Keratinocyte (primary cell): ENCODE measurements around the gene SPATS2L. TPM values are rescaled to one million over a fixed set of nuclear protein-coding genes. Genes with fewer than 3 reads are reported as not detected.

Experiments used
- DNase-seq: peaks from one replicate; pipeline ENCODE4 v3.0.0-alpha.2; 2011; ENCODE audit warnings: low read depth, missing footprints, low spot score
- FAIRE-seq: peaks from 2 replicates; lab custom pipeline; 2011; peaks lifted over from hg19 to GRCh38; lab: Jason Lieb, UNC
- H2AFZ ChIP-seq: 2 replicates; pipeline ENCODE4 v1.6.0; 2012; ENCODE audit warnings: low read length, control low read depth, inconsistent platforms; ENCODE audit not compliant: control insufficient read depth
- H3K27ac ChIP-seq: 2 replicates; pipeline ENCODE4 v1.5.1; 2011; ENCODE audit warnings: low read length; ENCODE audit not compliant: control insufficient read depth, insufficient read depth
- H3K27me3 ChIP-seq: 3 replicates; pipeline ENCODE4 v1.6.0; 2011; ENCODE audit warnings: low read length; ENCODE audit not compliant: control insufficient read depth, insufficient read depth; ENCODE audit errors: extremely low read depth
- H3K36me3 ChIP-seq, 2 experiments: 2 replicates in 1 of 2; 3 replicates in 1 of 2; pipeline ENCODE4 v1.5.1; 2011; ENCODE audit warnings: low read length in 2 of 2, mild to moderate bottlenecking in 1 of 2; ENCODE audit not compliant: control insufficient read depth in 2 of 2, insufficient read depth in 2 of 2; ENCODE audit errors: extremely low read depth in 1 of 2
- H3K4me1 ChIP-seq: 3 replicates; pipeline ENCODE4 v1.5.1; 2011; ENCODE audit warnings: low read length; ENCODE audit not compliant: control insufficient read depth, insufficient read depth; ENCODE audit errors: extremely low read depth
- H3K4me2 ChIP-seq: 3 replicates; pipeline ENCODE4 v1.6.0; 2011; ENCODE audit warnings: low read depth, low read length; ENCODE audit not compliant: control insufficient read depth, insufficient read depth; ENCODE audit errors: extremely low read depth
- H3K4me3 ChIP-seq, 3 experiments: fragments of 200-600 bp in 1 of 3; sonication (generic) in 1 of 3; 2 replicates in 2 of 3; 3 replicates in 1 of 3; pipeline ENCODE4 v1.5.1; 2011 to 2016; ENCODE audit warnings: low read length in 3 of 3, mild to moderate bottlenecking in 3 of 3, control low read depth in 2 of 3, inconsistent platforms in 1 of 3, low read depth in 1 of 3, mixed read lengths in 1 of 3, mixed run types in 1 of 3, moderate library complexity in 1 of 3; ENCODE audit not compliant: control insufficient read depth in 2 of 3, insufficient read depth in 2 of 3; ENCODE audit errors: extremely low read depth in 1 of 3
- H3K79me2 ChIP-seq: 2 replicates; pipeline ENCODE4 v1.6.0; 2012; ENCODE audit warnings: low read length; ENCODE audit not compliant: control insufficient read depth, insufficient read depth
- H3K9ac ChIP-seq: 3 replicates; pipeline ENCODE4 v1.6.0; 2011; ENCODE audit warnings: low read length; ENCODE audit not compliant: control insufficient read depth, insufficient read depth; ENCODE audit errors: extremely low read depth
- H3K9me1 ChIP-seq: 3 replicates; pipeline ENCODE4 v1.6.0; 2011; ENCODE audit warnings: low read length; ENCODE audit not compliant: control insufficient read depth, insufficient read depth; ENCODE audit errors: extremely low read depth
- H3K9me3 ChIP-seq: 2 replicates; pipeline ENCODE4 v1.5.1; 2012; ENCODE audit warnings: low read depth, low read length; ENCODE audit not compliant: control insufficient read depth
- H4K20me1 ChIP-seq: 3 replicates; pipeline ENCODE4 v1.6.0; 2011; ENCODE audit warnings: low read length; ENCODE audit not compliant: control insufficient read depth, insufficient read depth; ENCODE audit errors: extremely low read depth
- EZH2 ChIP-seq: IDR thresholded peaks from one replicate; pipeline ENCODE4 v1.6.1; 2012; ENCODE audit warnings: inconsistent platforms, mild to moderate bottlenecking, low read length, moderate library complexity
- dilution Hi-C: fragments of 300-500 bp; cut with MboI; formaldehyde crosslinking; loops from one replicate; pipeline ENCODE4 v1.7.0; 2020; ENCODE audit warnings: low sequenced_read_pairs; ENCODE audit not compliant: extremely low pct_ligation_motif_present
- polyA plus RNA-seq, 5 experiments: library from polyadenylated mRNA; depleted of rRNA in 3 of 5; stranded (reverse) in 3 of 5; stranded (forward) in 1 of 5; unstranded in 1 of 5; fragments of >200 nt; gene quantifications; 1 replicate in 1 of 5; 2 replicates in 3 of 5; 3 replicates in 1 of 5; pipeline versions ENCODE4 v1.2.1 to v1.2.3, GENCODE V29; 2011 to 2012; ENCODE audit warnings: missing spikeins in 2 of 5, low read depth in 1 of 5, low replicate concordance in 1 of 5
- TF ChIP-seq, protein P1 (sequence below), 3 experiments: IDR thresholded peaks in 1 of 3; conservative IDR thresholded peaks in 1 of 3; optimal IDR thresholded peaks in 1 of 3; 2 replicates in 2 of 3; 3 replicates in 1 of 3; pipeline versions ENCODE3 to v1.5.1; 2011; ENCODE audit warnings: low read length in 3 of 3, mild to moderate bottlenecking in 3 of 3, moderate library complexity in 2 of 3, control low read depth in 1 of 3, inconsistent platforms in 1 of 3; ENCODE audit not compliant: insufficient read depth in 2 of 3; ENCODE audit errors: extremely low read depth in 1 of 3

SPATS2L gene
- polyA plus RNA-seq, 1 donor (not counting 4 experiments of a cell fraction or from before 2014, with no cell fraction given): 95.3 TPM

DNA sequence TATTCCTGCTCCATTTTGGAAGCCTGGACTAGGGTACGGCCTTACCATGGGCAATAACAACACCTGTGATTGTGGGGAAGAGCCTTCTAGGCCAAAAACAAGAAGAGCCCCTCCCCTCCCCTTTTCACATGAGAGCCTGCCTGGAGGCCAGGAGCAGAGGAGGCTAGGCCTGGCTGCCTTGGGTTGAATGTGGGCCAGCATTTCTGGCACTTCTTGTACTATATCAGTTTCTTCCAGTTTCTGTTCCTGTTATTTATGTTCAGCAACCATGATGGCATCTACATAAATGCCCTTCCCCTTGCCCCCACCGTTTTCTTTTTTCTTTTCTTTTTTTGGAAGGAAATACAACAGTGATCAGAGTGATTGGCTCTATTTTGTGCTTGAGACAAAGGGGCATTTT, 145.0 kb downstream of the SPATS2L start:
- no peak overlapping the region for H3K27ac ChIP-seq
- H3K9me1 ChIP-seq: no peaks in the 10 kb centered on the region
- H3K4me1 ChIP-seq: peaks cover 3% of the 10 kb centered on the region
- no peak overlapping the region for H2AFZ ChIP-seq
- dilution Hi-C loops: no loop called here
- peaks cover 5 to 11% of the 10 kb centered on the region in 2 experiments for H3K36me3 ChIP-seq
- DNase-seq (no peak), FAIRE-seq (no peak)
- H3K27me3 ChIP-seq: no peaks in the 10 kb centered on the region
- no peaks in the 10 kb centered on the region for H3K9me3 ChIP-seq
- H3K4me3 ChIP-seq: no peak overlapping the region
- H3K4me2 ChIP-seq: no peak overlapping the region
- no peak for TF ChIP-seq EZH2
- TF ChIP-seq, protein P1, sequence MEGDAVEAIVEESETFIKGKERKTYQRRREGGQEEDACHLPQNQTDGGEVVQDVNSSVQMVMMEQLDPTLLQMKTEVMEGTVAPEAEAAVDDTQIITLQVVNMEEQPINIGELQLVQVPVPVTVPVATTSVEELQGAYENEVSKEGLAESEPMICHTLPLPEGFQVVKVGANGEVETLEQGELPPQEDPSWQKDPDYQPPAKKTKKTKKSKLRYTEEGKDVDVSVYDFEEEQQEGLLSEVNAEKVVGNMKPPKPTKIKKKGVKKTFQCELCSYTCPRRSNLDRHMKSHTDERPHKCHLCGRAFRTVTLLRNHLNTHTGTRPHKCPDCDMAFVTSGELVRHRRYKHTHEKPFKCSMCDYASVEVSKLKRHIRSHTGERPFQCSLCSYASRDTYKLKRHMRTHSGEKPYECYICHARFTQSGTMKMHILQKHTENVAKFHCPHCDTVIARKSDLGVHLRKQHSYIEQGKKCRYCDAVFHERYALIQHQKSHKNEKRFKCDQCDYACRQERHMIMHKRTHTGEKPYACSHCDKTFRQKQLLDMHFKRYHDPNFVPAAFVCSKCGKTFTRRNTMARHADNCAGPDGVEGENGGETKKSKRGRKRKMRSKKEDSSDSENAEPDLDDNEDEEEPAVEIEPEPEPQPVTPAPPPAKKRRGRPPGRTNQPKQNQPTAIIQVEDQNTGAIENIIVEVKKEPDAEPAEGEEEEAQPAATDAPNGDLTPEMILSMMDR (optimal IDR thresholded peaks at IDR 0.05 in 1 of 3, IDR thresholded peaks at IDR 0.05 in 1 of 3, conservative IDR thresholded peaks at IDR 0.05 in 1 of 3; ENCODE audit: extremely low read depth in 1 of 3, insufficient read depth in 2 of 3, low read length in 3 of 3): no peak
- no peak overlapping the region for H3K9ac ChIP-seq
- H4K20me1 ChIP-seq: no peaks in the 10 kb centered on the region
- H3K79me2 ChIP-seq: no peaks in the 10 kb centered on the region

DNA sequence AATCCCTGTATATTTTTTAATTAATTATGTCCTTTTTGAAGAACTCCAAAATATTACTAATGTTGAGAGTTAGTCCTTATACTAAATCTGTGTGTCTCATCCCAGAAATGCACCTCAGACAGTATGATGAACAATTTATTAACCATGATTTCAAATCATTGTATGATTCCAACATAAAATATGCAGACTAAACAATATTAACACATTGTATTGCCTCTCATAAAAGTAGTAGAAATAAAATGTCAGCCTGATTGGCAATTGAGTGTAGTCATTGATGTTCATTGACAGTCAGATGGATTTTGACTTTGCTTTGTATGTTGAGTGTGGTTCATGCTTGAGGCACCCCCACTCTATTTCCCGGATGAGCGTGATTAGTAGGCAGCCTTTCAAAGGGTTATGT, 145.9 kb downstream of the SPATS2L start:
- no peak overlapping the region for H3K27ac ChIP-seq
- H3K36me3 ChIP-seq: peaks cover 5 to 8% of the 10 kb centered on the region in 2 experiments
- H2AFZ ChIP-seq: no peak overlapping the region
- no peaks in the 10 kb centered on the region for H4K20me1 ChIP-seq
- no peak overlapping the region for H3K9ac ChIP-seq
- no peak overlapping the region for H3K4me2 ChIP-seq
- FAIRE-seq (no peak), DNase-seq (no peak)
- H3K27me3 ChIP-seq: no peaks in the 10 kb centered on the region
- no peaks in the 10 kb centered on the region for H3K9me3 ChIP-seq
- peaks cover 3% of the 10 kb centered on the region for H3K4me1 ChIP-seq
- dilution Hi-C loops: no loop called here
- no peak for TF ChIP-seq EZH2
- TF ChIP-seq, protein P1 (optimal IDR thresholded peaks at IDR 0.05 in 1 of 3, IDR thresholded peaks at IDR 0.05 in 1 of 3, conservative IDR thresholded peaks at IDR 0.05 in 1 of 3; ENCODE audit: extremely low read depth in 1 of 3, insufficient read depth in 2 of 3, low read length in 3 of 3): no peak
- no peaks in the 10 kb centered on the region for H3K9me1 ChIP-seq
- no peaks in the 10 kb centered on the region for H3K79me2 ChIP-seq
- no peak overlapping the region for H3K4me3 ChIP-seq
